MCF 10A (cell line): ENCODE data around the gene IQCC. TPM values are rescaled to one million over a fixed set of nuclear protein-coding genes. Genes with fewer than 3 reads are reported as not detected.

Experiments used
- BruUV-seq: library from RNA; stranded (reverse); fragments of 400-500 nt; replicated peaks from 2 replicates; lab custom pipeline; 2021; lab: Mats Ljungman, UMichigan
- CTCF ChIA-PET: fragments of 300-600 bp; sonication (Branson Sonifier 250); formaldehyde crosslinking; extraction: SDS; loops from one replicate; lab custom pipeline; 2021; ENCODE audit warnings: antibody characterized with exemption, inconsistent platforms; lab: Yijun Ruan, JAX
- POLR2A ChIA-PET: fragments of 300-600, 350-650 bp; sonication (Branson Sonifier 250); formaldehyde crosslinking; extraction: SDS; loops from one replicate; lab custom pipeline; 2020; ENCODE audit warnings: antibody characterized with exemption, inconsistent platforms; lab: Yijun Ruan, JAX
- DNase-seq: peaks from one replicate; pipeline ENCODE4 v3.0.0-alpha.2; 2018; ENCODE audit not compliant: unreplicated experiment
- H3K27ac Mint-ChIP-seq: one replicate; pipeline ENCODE4 v1.8.0; 2022; ENCODE audit warnings: mild to moderate bottlenecking, low read depth, mixed read lengths; ENCODE audit not compliant: unreplicated experiment
- H3K27me3 Mint-ChIP-seq: one replicate; pipeline ENCODE4 v1.8.0; 2022; ENCODE audit warnings: mixed read lengths; ENCODE audit not compliant: insufficient read depth, unreplicated experiment
- H3K36me3 Mint-ChIP-seq: one replicate; pipeline ENCODE4 v1.8.0; 2022; ENCODE audit warnings: mild to moderate bottlenecking, moderate library complexity, mixed read lengths; ENCODE audit not compliant: insufficient read depth, unreplicated experiment
- H3K4me1 Mint-ChIP-seq: one replicate; pipeline ENCODE4 v1.8.0; 2022; ENCODE audit warnings: mixed read lengths; ENCODE audit not compliant: insufficient read depth, unreplicated experiment
- H3K4me3 Mint-ChIP-seq: one replicate; pipeline ENCODE4 v1.8.0; 2022; ENCODE audit warnings: mild to moderate bottlenecking, moderate library complexity, mixed read lengths; ENCODE audit not compliant: unreplicated experiment
- H3K9me3 Mint-ChIP-seq: one replicate; pipeline ENCODE4 v1.8.0; 2022; ENCODE audit warnings: mixed read lengths; ENCODE audit not compliant: unreplicated experiment
- CTCF ChIP-seq: fragments of 200-600 bp; IDR thresholded peaks from one replicate; pipeline ENCODE4 v1.8.0; 2022; ENCODE audit warnings: antibody characterized with exemption, mild to moderate bottlenecking; ENCODE audit not compliant: unreplicated experiment
- intact Hi-C: fragments of 100-400 bp; cut with micrococcal nuclease; formaldehyde crosslinking; loops from 2 replicates; pipeline ENCODE4 v1.14.1; 2022
- total RNA-seq: library from RNA; stranded (reverse); gene quantifications from 2 replicates; pipeline ENCODE4 v1.2.3, GENCODE V29; 2022

IQCC gene
- total RNA-seq, 1 experiment from 2014 or later: 1.9 TPM

GRCh38 chr1:32231843-32232432, 26.5 kb downstream of the IQCC start:
- CTCF ChIA-PET: interaction anchor here (1.3 kb wide), 1 partner anchor 16 kb away, joined by 3 read pairs; no protein-coding TSS in a partner anchor
- no peaks in the 10 kb centered on the region for H3K9me3 Mint-ChIP-seq
- no peak for DNase-seq
- POLR2A ChIA-PET: interaction anchor here (1.6 kb wide), 1 partner anchor 9 kb away, joined by 4 read pairs; the partner anchor contains the start of genes EIF3I and TMEM234
- no TSS peak for BruUV-seq
- peaks cover 15% of the 10 kb centered on the region for H3K4me1 Mint-ChIP-seq
- no peaks in the 10 kb centered on the region for H3K27me3 Mint-ChIP-seq
- peaks cover 58% of the 10 kb centered on the region for H3K36me3 Mint-ChIP-seq
- H3K4me3 Mint-ChIP-seq: no peak overlapping the region
- intact Hi-C loops: no loop called here
- no peak for TF ChIP-seq CTCF
- no peak overlapping the region for H3K27ac Mint-ChIP-seq

- peak overlapping the region; percentile 12 for H3K27ac Mint-ChIP-seq
- H3K9me3 Mint-ChIP-seq: no peaks in the 10 kb centered on the region
- H3K27me3 Mint-ChIP-seq: no peaks in the 10 kb centered on the region
- peaks cover 15% of the 10 kb centered on the region for H3K4me1 Mint-ChIP-seq
- no peak for DNase-seq
- H3K36me3 Mint-ChIP-seq: peaks cover 50% of the 10 kb centered on the region
- ChIA-PET CTCF (no interaction called here), POLR2A (interaction anchor here (1.1 to 1.6 kb wide), 2 partner anchors 10 to 59 kb away, joined by 3 to 4 read pairs; partner anchors contain the start of genes EIF3I, HDAC1 and TMEM234)
- TF ChIP-seq CTCF: no peak
- intact Hi-C loops: no loop called here
- H3K4me3 Mint-ChIP-seq: no peak overlapping the region
- no TSS peak for BruUV-seq
Observed at GRCh38 chr1:32232558-32233304, 27.3 kb downstream of the IQCC start.

GRCh38 chr1:32234792-32235191, 29.3 kb downstream of the IQCC start:
- CTCF ChIA-PET: interaction anchor here (0.5 to 1.2 kb wide), 4 partner anchors 19 to 76 kb away, joined by 3 to 5 read pairs (median 4); no protein-coding TSS in a partner anchor
- H3K9me3 Mint-ChIP-seq: no peaks in the 10 kb centered on the region
- BruUV-seq: no TSS peak
- no peak overlapping the region for H3K27ac Mint-ChIP-seq
- intact Hi-C loops: no loop called here
- H3K27me3 Mint-ChIP-seq: no peaks in the 10 kb centered on the region
- POLR2A ChIA-PET: interaction anchor here (1.2 to 2.2 kb wide), 3 partner anchors 12 to 36 kb away, joined by 4 to 9 read pairs (median 6); no protein-coding TSS in a partner anchor
- peaks cover 30% of the 10 kb centered on the region for H3K36me3 Mint-ChIP-seq
- DNase-seq: no peak
- H3K4me3 Mint-ChIP-seq: no peak overlapping the region
- TF ChIP-seq CTCF: no peak
- peaks cover 15% of the 10 kb centered on the region for H3K4me1 Mint-ChIP-seq

GRCh38 chr1:32239337-32239736, 33.9 kb downstream of the IQCC start:
- ChIA-PET POLR2A (interaction anchor here (1.2 kb wide), 1 partner anchor 37 kb away, joined by 4 read pairs; no protein-coding TSS in a partner anchor), CTCF (interaction anchor here (0.9 to 1.9 kb wide), 2 partner anchors 10 to 79 kb away, joined by 3 to 10 read pairs; no protein-coding TSS in a partner anchor)
- H3K36me3 Mint-ChIP-seq: no peaks in the 10 kb centered on the region
- peak overlapping the region; percentile 68 for H3K4me3 Mint-ChIP-seq
- no peak for DNase-seq
- no peak for TF ChIP-seq CTCF
- intact Hi-C loops: no loop called here
- H3K27ac Mint-ChIP-seq: no peak overlapping the region
- H3K9me3 Mint-ChIP-seq: no peaks in the 10 kb centered on the region
- H3K27me3 Mint-ChIP-seq: no peaks in the 10 kb centered on the region
- peaks cover 13% of the 10 kb centered on the region for H3K4me1 Mint-ChIP-seq
- BruUV-seq: no TSS peak
